Cardiac fibroblast (primary cell): Measurements from ENCODE around the gene TSPAN18.

ENCODE experiments used
- DNase-seq, 2 donors: peaks; one replicate each; pipeline versions ENCODE4 v3.0.0 to v3.0.0-alpha.2; 2010; ENCODE audit warnings: low read depth in 2 of 2
- H3K4me3 ChIP-seq, 2 donors: replicated peaks in 1 of 2; 1 replicate in 1 of 2; 2 replicates in 1 of 2; pipeline ENCODE4 v1.5.1; 2011; ENCODE audit warnings: low read depth in 2 of 2, low read length in 2 of 2, mild to moderate bottlenecking in 2 of 2, moderate library complexity in 1 of 2
- TF ChIP-seq, protein P1 (sequence below): IDR thresholded peaks from one replicate; pipeline ENCODE4 v1.5.1; 2011; ENCODE audit warnings: low read depth, mild to moderate bottlenecking, low read length, inconsistent platforms

TSPAN18 gene

GRCh38 chr11:44909557-44909956, 182.8 kb downstream of the TSPAN18 start:
- TF ChIP-seq, protein P1, sequence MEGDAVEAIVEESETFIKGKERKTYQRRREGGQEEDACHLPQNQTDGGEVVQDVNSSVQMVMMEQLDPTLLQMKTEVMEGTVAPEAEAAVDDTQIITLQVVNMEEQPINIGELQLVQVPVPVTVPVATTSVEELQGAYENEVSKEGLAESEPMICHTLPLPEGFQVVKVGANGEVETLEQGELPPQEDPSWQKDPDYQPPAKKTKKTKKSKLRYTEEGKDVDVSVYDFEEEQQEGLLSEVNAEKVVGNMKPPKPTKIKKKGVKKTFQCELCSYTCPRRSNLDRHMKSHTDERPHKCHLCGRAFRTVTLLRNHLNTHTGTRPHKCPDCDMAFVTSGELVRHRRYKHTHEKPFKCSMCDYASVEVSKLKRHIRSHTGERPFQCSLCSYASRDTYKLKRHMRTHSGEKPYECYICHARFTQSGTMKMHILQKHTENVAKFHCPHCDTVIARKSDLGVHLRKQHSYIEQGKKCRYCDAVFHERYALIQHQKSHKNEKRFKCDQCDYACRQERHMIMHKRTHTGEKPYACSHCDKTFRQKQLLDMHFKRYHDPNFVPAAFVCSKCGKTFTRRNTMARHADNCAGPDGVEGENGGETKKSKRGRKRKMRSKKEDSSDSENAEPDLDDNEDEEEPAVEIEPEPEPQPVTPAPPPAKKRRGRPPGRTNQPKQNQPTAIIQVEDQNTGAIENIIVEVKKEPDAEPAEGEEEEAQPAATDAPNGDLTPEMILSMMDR, result no peak
- DNase-seq, result no peak
- H3K4me3 ChIP-seq, result no peak overlapping the region

DNA sequence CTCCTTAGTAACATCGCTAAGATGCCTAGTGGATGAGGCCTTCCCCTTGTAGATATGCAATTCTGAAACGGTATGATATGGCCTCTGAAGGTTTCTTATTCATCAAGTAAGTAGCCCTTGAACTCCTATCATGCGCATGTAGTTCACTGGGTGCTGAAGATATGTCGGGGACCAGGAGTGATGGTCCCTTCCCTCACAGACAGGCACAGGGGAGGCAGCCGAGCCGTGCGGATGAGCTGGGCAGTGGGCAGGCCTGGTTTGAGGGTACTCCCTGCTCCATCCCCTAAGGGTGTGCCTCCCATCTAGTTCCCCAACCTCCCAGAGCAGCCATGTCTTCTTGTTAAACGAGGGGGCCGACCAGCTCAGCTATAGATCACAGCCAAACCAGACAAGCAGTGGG, 183.8 kb downstream of the TSPAN18 start:
- TF ChIP-seq, protein P1, result no peak
- no peak for DNase-seq
- no peak overlapping the region for H3K4me3 ChIP-seq

GRCh38 chr11:44911029-44911814, 184.5 kb downstream of the TSPAN18 start:
- peak; percentile 87 to 90 for DNase-seq
- TF ChIP-seq, protein P1, result peak; percentile 63
- no peak overlapping the region for H3K4me3 ChIP-seq

GRCh38 chr11:44912270-44912987, 185.7 kb downstream of the TSPAN18 start:
- no peak overlapping the region for H3K4me3 ChIP-seq
- TF ChIP-seq, protein P1, result no peak
- no peak for DNase-seq

GRCh38 chr11:44913502-44913901, 186.7 kb downstream of the TSPAN18 start:
- TF ChIP-seq, protein P1, result no peak
- DNase-seq, result no peak
- no peak overlapping the region for H3K4me3 ChIP-seq

- TF ChIP-seq, protein P1, result no peak
These were observed 187.3 kb downstream of the TSPAN18 start for GRCh38 chr11:44914105-44914504.

More at GRCh38 chr11:44914105-44914504, 187.3 kb downstream of the TSPAN18 start:
- no peak for DNase-seq
- no peak overlapping the region for H3K4me3 ChIP-seq
